ENCODE data around the gene HRCT1.
"Not testable (repeated sequence)": the region's sequence is repeated elsewhere in the genome, so short reads cannot be mapped to it uniquely, and the experiment has no call there.

Gene HRCT1

DNA sequence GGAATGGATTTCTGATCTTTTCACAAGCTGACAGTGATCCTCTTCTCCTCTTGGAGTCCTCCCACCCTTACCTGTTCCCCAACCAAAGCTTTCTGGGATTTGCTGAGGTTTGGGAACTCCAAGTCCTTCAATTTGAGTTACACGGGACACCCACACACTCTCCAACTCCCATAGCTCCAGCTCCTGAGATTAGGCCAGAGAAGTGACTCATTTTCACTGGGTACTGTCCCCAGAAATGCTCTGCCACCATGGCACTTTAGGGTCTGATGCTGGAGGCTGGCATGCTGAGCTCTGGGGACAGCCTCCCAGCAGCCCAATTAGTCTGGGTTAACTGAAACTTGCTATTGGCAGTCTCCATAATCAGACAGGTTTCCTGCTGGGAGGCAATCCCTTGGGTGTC, 14.0 kb upstream of the HRCT1 start:
- TF ChIP-seq CTCF (IDR thresholded peaks at IDR 0.05) = no peak
- no peak for DNase-seq (ENCODE audit: low spot score)
- Histone ChIP-seq H3K4me3 (no peak overlapping the region), H3K27ac (no peak overlapping the region)

GRCh38 chr9:35896570-35896969, 9.4 kb upstream of the HRCT1 start:
- DNase-seq (ENCODE audit: low spot score) = no peak
- TF ChIP-seq CTCF (IDR thresholded peaks at IDR 0.05) = no peak
- H3K27ac ChIP-seq = no peak overlapping the region
- H3K4me3 ChIP-seq = no peak overlapping the region

DNA sequence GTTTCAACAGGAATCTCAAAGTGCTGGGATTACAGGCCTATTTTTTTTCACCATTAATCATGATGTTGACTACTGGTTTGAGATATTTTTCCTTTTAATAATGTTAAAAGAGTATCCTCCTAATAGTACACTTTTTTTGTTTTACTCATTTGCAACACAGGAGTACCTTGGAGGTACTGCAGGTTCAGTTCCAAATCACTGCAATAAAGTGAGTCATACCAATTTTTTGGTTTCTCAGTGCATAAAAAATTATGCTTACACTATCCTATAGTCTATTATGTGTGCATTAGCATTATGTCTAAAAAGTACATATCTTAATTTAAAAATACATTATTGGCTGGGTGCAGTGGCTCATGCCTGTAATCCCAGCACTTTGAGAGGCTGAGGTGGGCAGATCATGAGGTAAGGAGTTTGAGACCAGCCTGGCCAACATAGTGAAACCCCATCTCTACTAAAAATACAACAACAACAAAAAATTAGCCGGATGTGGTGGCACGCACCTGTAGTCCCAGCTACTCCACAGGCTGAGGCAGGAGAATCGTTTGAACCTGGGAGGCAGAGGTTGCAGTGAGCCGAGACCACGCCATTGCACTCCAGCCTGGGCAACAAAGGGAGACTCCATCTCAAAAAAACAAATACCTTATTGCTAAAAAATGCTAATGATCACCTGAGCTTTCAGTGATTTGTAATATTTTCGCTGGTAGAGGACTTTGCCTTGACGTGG, 8.5 kb upstream of the HRCT1 start:
- not testable (repeated sequence) for DNase-seq (ENCODE audit: low spot score); H3K4me3 ChIP-seq; H3K27ac ChIP-seq

GRCh38 chr9:35898337-35898736, 7.7 kb upstream of the HRCT1 start:
- no peak overlapping the region for H3K4me3 ChIP-seq
- DNase-seq (ENCODE audit: low spot score) = no peak
- no peak overlapping the region for H3K27ac ChIP-seq
- TF ChIP-seq CTCF (IDR thresholded peaks at IDR 0.05) = no peak

DNA sequence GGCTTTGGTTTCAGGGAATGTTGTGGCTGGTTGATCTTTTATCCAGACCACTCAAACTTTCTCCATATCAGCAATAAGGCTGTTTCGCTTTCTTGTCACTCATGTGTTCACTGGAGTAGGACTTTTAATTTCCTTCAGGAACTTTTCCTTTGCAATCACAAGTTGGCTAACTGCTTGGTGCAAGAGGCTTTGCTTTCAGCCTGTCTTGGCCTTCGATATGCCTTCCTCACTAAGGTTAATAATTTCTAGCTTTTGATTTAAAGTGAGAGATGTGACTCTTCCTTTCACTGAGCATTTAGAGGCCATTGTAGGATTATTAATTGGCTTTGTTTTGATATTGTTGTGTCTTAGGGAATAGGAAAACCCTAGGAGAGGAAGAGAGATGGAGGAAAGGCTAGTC, 7.0 kb upstream of the HRCT1 start:
- Histone ChIP-seq H3K4me3 (no peak overlapping the region), H3K27ac (no peak overlapping the region)
- no peak for TF ChIP-seq CTCF (IDR thresholded peaks at IDR 0.05)
- DNase-seq (ENCODE audit: low spot score) = no peak

- no peak for DNase-seq (ENCODE audit: low spot score)
- Histone ChIP-seq H3K27ac (no peak overlapping the region), H3K4me3 (no peak overlapping the region)
- peak; percentile 57 for TF ChIP-seq CTCF (IDR thresholded peaks at IDR 0.05)
Observed at GRCh38 chr9:35903049-35903448, 3.0 kb upstream of the HRCT1 start.

- no peak overlapping the region for H3K4me3 ChIP-seq
- peak; percentile 72 for DNase-seq (ENCODE audit: low spot score)
- peak overlapping the region; percentile 95 to 99 for H3K27ac ChIP-seq
- TF ChIP-seq CTCF (IDR thresholded peaks at IDR 0.05) = no peak
Observed at GRCh38 chr9:35904338-35904737, 1.7 kb upstream of the HRCT1 start.
